ENCODE results near the gene CLCN3. TPM values are rescaled to one million over a fixed set of nuclear protein-coding genes. Genes with fewer than 3 reads are reported as not detected.

The CLCN3 gene
- polyA plus RNA-seq, 1 experiment = 12.4 TPM

DNA sequence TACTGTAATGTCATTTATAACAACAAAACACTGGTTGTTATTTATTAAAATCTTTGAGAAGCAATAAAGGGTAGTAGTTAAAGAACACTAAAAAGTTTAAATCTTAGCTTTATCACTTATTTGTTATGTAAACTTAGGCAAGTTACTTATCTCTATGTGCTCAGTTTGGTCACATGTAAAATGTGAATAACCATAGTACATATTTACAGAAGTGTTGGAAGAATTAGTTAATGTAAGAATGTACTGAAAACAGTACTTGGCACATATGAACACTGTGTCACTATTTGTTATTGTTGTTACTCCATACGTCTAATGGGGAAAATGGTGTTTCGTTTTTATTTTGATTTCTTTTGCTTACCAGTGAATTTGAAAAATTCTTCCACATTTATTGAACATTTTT, 17.1 kb upstream of the CLCN3 start:
- TF ChIP-seq, protein P1, sequence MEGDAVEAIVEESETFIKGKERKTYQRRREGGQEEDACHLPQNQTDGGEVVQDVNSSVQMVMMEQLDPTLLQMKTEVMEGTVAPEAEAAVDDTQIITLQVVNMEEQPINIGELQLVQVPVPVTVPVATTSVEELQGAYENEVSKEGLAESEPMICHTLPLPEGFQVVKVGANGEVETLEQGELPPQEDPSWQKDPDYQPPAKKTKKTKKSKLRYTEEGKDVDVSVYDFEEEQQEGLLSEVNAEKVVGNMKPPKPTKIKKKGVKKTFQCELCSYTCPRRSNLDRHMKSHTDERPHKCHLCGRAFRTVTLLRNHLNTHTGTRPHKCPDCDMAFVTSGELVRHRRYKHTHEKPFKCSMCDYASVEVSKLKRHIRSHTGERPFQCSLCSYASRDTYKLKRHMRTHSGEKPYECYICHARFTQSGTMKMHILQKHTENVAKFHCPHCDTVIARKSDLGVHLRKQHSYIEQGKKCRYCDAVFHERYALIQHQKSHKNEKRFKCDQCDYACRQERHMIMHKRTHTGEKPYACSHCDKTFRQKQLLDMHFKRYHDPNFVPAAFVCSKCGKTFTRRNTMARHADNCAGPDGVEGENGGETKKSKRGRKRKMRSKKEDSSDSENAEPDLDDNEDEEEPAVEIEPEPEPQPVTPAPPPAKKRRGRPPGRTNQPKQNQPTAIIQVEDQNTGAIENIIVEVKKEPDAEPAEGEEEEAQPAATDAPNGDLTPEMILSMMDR (IDR thresholded peaks at IDR 0.05; ENCODE audit: insufficient read depth, low read depth, low read length) = no peak
- H3K36me3 ChIP-seq (ENCODE audit: control insufficient read depth, insufficient read depth, low read length) = no peaks in the 10 kb centered on the region
- DNase-seq (ENCODE audit: low read depth) = no peak
- H3K4me3 ChIP-seq (ENCODE audit: low read depth, low read length) = no peak overlapping the region
- CTCF ChIA-PET = no interaction called here
- no peaks in the 10 kb centered on the region for H3K27me3 ChIP-seq (ENCODE audit: control insufficient read depth, insufficient read depth, low read length)
- POLR2A ChIA-PET = no interaction called here

DNA sequence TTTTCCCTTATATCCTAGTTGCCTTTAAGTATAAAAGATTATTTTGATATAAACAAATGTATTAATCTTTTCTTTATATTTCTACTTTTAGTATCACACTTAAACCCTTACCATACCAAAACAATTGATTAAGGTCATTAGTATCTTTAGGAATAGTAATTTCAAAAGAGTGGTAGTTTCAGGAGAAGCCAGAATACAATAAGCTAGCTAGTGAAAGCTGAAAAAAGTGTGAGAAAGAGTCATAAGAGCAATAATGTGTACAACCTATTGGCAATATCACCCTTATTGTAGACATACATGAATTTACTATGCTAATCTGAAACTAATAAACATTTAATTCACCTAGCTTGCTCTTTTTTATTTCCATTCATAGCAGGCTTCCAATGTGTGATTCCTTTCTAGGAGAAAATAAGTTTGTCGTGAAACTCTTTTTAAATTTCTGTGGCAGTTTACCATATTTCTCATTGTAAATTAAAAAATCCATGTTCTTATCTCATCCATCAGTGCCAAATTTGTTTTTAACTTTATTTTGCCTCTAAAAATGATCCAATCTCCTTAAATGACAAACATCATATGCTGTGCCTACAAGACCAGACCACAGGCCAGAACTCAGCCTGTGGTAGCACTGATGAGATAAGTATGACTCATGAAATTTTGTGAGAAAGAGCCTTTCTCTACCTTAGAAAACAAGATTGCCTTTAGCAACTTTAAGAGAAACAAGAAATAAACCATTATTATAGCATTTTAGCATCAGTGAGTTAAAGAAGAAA, 16.1 kb upstream of the CLCN3 start:
- ChIA-PET POLR2A (interaction anchor here (0.6 kb wide), 1 partner anchor 54 kb away, joined by 5 read pairs; no protein-coding TSS in a partner anchor), CTCF (no interaction called here)
- DNase-seq (ENCODE audit: low read depth) = peak; percentile 43
- H3K27me3 ChIP-seq (ENCODE audit: control insufficient read depth, insufficient read depth, low read length) = no peaks in the 10 kb centered on the region
- no peak overlapping the region for H3K4me3 ChIP-seq (ENCODE audit: low read depth, low read length)
- TF ChIP-seq, protein P1 (IDR thresholded peaks at IDR 0.05; ENCODE audit: insufficient read depth, low read depth, low read length) = no peak
- no peaks in the 10 kb centered on the region for H3K36me3 ChIP-seq (ENCODE audit: control insufficient read depth, insufficient read depth, low read length)

DNA sequence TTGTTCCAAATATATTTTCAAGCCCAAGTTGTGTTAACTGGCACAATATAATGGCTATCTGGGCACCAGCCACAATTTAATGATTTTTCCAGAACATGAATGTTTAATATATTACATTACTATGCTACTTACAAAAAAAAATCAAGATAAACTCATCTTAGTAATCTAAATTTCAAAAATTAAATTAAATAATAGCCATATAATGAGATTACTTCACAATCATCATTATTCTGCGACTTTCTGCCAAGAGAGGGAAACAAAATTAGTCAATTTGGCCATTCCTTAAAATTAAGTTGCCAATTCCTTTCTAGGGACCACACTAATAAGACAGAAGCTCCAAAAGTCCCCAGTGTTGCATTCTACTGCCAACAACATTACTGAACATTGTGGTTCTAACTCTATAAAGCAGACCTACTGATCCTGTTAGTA, 15.5 kb upstream of the CLCN3 start:
- Histone ChIP-seq H3K36me3 (ENCODE audit: control insufficient read depth, insufficient read depth, low read length) (no peaks in the 10 kb centered on the region), H3K27me3 (ENCODE audit: control insufficient read depth, insufficient read depth, low read length) (no peaks in the 10 kb centered on the region), H3K4me3 (ENCODE audit: low read depth, low read length) (no peak overlapping the region)
- DNase-seq (ENCODE audit: low read depth) = no peak
- ChIA-PET POLR2A (no interaction called here), CTCF (no interaction called here)
- TF ChIP-seq, protein P1 (IDR thresholded peaks at IDR 0.05; ENCODE audit: insufficient read depth, low read depth, low read length) = no peak

DNA sequence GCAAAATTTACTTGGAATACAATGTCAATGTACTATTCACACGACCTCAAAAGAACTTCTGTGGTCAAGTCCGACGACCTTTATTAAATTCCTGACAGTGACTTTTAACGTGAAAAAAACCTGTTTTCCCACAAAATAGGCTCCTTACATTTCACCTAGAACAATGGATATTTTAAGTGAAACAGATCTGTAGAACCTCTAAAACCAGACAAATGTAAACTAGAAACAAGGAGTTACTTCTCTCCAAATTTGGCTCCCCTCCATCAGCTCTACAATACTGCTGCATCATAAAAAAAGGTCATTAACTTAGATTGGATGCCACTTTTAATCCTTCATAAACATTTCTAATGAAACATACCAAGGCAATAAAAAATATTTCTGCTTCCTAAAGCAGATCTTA, 9.2 kb upstream of the CLCN3 start:
- Histone ChIP-seq H3K36me3 (ENCODE audit: control insufficient read depth, insufficient read depth, low read length) (no peaks in the 10 kb centered on the region), H3K4me3 (ENCODE audit: low read depth, low read length) (no peak overlapping the region), H3K27me3 (ENCODE audit: control insufficient read depth, insufficient read depth, low read length) (no peaks in the 10 kb centered on the region)
- DNase-seq (ENCODE audit: low read depth) = no peak
- TF ChIP-seq, protein P1 (IDR thresholded peaks at IDR 0.05; ENCODE audit: insufficient read depth, low read depth, low read length) = no peak
- CTCF ChIA-PET = interaction anchor here (0.6 to 1.7 kb wide), 3 partner anchors 8 to 223 kb away, joined by 3 to 6 read pairs (median 3); no protein-coding TSS in a partner anchor
- POLR2A ChIA-PET = no interaction called here

DNA sequence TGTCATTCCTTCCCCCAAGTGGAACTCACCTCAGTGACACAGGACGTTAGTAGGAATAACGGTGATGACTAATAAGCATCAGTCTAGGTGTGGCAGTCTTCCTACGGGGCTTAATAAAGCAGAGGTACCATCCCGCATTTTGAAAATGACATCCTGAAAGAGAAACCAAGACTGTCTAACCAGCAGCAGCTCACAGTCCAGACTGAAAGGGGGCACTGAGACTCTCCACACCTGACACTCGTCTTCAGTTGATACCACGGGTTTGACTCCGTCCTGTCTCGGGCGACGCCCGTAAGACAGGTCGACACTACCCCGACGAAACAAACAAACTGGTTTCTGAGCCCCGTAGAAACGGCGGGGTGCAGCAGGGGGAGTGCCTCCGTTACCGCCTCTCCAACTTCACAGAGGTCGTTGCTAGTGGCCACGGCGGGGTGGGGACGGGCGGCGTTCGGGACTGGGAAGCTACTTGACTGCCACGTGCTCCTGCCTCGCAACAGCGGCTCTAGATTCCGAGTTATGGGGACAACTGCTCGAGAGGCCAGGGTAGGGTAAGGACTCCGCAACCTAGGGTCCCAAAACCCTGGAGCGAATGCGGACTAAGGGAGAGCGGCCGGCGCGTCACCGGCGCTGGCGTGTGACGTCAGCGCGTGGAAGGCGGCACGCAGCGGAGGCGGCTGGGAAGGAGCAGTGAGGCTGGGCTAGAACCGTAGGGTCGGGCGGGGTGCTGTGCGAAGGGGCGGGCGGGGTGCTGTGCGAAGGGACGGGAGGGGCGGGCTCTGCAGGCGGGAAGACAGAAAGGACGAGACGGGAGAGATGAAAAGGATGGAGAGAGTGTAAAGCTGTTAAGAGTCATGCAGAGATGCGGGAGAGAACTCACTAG, 8.1 kb upstream of the CLCN3 start, which contains the start of gene NEK1:
Gene NEK1, minus strand, starts transcription at position 593 of the 880 bp plus-strand sequence. CDS start 9,953 bp downstream, outside the sequence.
- TF ChIP-seq, protein P1 (IDR thresholded peaks at IDR 0.05; ENCODE audit: insufficient read depth, low read depth, low read length) = 0 out of 2 replicates have a peak, but pooled peaks have one; percentile 17
- ChIA-PET POLR2A (no interaction called here), CTCF (interaction anchor here (0.6 to 2.7 kb wide), 23 partner anchors 9 to 436 kb away, joined by 3 to 15 read pairs (median 4); no protein-coding TSS in a partner anchor)
- no peaks in the 10 kb centered on the region for H3K36me3 ChIP-seq (ENCODE audit: control insufficient read depth, insufficient read depth, low read length)
- peak within 1 kb of the TSS; percentile 85 for H3K4me3 ChIP-seq (ENCODE audit: low read depth, low read length)
- no peaks in the 10 kb centered on the region for H3K27me3 ChIP-seq (ENCODE audit: control insufficient read depth, insufficient read depth, low read length)
- DNase-seq (ENCODE audit: low read depth) = no peak
